GM18867 (cell line): ENCODE measurements around the gene POLR3GL.
"Not testable (repeated sequence)": the region's sequence is repeated elsewhere in the genome, so short reads cannot be mapped to it uniquely, and the experiment has no call there.

Experiments
- ATAC-seq: cut with Tn5 transposase; IDR thresholded peaks from one replicate; pipeline ENCODE4 v1.9.1; 2021; ENCODE audit warnings: mild to moderate bottlenecking, moderate library complexity; ENCODE audit not compliant: unreplicated experiment

Gene POLR3GL, protein sequence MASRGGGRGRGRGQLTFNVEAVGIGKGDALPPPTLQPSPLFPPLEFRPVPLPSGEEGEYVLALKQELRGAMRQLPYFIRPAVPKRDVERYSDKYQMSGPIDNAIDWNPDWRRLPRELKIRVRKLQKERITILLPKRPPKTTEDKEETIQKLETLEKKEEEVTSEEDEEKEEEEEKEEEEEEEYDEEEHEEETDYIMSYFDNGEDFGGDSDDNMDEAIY

DNA sequence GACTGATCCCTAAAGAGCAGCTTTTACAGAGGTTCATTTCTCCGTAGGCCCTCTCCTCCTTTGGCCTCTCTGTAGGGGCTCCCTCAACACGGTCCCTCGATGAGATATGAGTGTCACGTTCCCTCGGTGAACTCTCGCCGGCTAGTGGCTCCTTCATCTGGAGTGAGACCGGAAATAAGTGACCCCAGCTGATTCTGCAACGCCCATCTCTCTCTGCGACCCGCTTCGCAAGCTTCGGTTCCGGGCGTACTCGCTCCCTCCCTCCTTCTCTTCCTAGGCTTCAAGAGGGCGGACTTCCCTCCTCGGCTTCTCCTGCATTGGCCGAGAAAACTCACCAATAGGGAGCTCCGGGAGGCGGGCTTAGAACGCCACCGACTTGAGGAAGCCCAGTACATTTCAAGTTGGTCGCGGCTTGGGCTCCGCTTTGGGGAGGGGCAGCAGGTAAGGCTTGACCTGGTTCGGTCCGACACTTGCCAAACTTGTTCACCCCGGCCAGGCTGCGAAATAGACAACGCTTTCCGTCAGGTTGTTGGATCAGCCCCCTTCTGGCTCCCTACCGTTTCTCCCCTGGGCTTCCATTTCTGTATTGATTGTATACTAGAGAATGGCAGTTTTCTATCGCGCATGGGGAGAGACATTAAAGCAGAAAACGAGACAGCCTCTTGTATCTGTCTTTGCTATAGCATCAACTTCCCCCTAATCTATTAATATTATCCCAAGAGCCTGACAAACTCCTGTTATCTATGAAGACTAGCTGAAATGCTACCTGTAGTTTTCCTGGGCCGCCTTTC, at the start of gene POLR3GL, which contains the start of gene ANKRD34A:
Gene POLR3GL (plus strand): TSS at position 363 of the 791 bp plus-strand sequence. CDS start 10,176 bp downstream, outside the sequence.
Gene ANKRD34A (minus strand): TSS at position 248 of the 791 bp plus-strand sequence. CDS start 2,816 bp downstream, outside the sequence.
- ATAC-seq = peak; percentile 92

DNA sequence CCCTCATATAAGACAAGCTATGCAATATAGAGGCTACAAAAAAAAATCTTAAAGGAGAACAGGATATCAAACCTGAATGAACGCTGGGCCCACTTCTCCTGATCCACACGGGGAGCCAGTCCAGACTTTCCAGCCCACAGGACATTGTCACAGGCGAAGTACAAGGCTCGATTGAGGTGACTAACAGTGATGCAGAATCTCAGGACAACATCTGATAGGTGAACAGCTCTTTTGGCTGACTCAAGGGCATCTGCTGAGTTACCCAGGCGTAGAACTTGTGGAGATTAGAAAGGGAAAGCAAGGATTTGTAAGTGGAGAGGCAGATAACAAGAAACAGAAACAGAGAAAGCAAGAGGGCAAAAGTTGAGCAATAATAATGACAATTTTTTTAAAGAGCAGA, 47.7 kb upstream of the POLR3GL start:
- no peak for ATAC-seq

DNA sequence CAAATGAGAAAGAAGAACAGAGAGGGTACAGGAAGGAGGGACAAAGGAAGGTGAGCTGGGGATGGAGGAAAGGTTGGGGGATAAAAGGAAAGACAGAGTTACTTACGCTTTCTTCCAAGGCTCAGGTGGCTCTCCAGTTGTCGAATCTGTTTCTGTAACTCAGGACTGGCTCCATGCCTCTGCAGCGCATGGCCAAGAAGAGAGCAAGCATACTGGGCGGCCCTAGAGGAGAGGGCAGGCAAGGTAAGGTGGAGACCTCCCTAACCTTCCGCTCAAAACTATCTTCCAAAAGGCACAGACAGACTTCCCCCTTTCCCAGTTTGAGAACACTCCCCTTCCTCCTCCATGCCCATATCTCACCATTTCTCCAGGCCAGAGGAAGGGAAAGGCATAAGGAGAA, 46.9 kb upstream of the POLR3GL start:
- no peak for ATAC-seq

DNA sequence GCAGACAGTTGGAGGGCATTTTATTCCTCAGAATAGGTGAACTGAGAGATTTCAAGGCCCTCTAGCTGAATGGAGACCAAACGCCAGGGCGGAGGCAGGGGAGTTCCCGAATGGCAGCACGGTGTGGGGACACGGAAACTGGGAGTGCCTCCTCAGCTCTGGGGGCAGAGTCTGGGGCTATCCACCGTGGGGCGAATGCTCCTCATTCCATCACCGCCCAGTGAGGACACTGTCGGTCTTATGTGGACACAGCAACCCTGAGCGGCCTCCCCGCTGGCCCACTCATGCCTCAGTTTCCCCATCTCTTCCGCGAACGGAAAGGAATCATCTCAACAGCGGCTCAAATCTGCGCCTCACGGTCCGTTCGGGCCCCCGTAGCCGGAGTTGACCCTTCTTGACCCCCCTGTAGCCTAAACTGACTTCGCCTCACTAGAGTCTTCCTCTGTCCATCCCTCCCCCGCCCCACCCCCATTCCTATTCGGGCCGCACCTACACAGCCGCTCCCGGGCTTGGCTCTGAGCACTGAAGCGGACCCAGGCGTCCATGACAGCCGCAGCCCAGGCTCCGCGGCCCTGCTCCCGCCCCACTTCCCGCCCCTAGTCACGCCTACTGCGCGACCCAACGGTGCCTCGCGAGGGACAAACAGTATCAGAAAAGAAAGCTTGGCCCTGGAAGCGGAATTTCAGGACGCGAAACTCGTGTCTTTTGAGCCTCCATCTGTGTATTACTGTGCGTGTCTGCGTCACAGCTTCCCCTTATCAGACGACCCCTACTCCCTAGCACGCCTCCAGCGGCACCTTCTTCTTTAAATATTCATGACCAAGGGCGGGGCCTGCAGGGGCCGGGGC, 46.1 kb upstream of the POLR3GL start, which contains the start of gene PEX11B:
Gene PEX11B (minus strand): TSS at position 574 of the 848 bp plus-strand sequence. CDS start 29 bp downstream, at position 545.
- ATAC-seq = peak; percentile 76

DNA sequence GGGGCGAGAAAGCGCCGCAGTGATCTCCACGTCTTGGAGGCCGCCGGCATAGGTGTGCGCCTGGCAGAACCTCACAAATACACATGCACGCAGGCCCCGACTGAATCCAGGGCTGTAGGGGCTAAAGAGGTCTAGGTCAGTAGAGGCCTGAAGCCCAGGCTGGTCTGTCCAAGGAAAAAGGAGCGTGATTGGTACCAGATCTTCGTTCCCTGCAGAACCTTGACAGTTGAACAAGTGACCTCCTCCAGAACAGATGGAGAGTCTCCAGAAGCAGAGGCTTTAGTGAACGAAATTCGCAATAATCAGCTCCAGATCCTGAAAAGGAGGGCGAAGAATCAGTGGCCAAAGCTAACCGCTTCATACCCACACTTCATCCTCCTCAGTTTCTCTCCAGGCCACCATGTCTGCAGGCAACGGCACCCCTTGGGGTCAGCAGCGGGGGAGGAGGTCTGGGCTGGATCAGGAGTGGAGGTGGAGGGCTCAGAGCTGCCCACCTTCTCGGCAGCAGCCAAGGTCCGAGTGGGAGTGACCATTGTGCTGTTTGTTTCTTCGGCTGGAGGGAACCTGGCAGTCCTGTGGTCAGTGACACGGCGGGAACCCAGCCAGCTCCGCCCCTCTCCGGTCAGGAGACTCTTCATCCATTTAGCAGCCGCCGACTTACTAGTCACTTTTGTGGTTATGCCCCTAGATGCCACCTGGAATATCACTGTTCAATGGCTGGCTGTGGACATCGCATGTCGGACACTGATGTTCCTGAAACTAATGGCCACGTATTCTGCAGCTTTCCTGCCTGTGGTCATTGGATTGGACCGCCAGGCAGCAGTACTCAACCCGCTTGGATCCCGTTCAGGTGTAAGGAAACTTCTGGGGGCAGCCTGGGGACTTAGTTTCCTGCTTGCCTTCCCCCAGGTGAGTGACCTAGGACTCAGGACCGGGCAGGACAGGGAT, 45.2 kb upstream of the POLR3GL start:
- peak; percentile 83 for ATAC-seq

DNA sequence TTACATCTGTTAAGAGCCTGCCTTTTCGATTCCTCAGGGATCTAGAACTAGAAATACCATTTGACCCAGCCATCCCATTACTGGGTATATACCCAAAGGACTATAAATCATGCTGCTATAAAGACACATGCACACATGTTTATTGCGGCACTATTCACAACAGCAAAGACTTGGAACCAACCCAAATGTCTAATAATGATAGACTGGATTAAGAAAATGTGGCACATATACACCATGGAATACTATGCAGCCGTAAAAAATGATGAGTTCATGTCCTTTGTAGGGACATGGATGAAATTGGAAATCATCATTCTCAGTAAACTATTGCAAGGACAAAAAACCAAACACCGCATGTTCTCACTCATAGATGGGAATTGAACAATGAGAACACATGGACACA, 44.2 kb upstream of the POLR3GL start:
- ATAC-seq = not testable (repeated sequence)

DNA sequence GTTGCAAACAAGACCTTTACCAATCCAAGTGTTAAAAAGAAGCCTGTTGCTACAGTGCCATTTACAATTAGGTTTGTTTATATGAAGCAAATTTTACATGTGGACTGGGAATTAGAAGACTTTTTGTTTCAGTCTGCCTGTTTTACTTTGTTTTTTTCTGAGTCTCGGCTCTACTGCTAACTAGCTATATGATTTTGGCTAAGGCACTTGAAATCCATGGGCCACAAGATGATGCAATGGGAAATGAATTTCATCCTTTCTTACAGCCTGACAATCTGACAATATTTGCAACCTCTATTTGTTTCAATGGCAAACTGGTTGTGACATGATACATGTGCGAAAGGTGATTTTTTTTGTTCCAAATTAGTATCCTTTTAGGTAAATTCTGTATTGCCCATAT, 42.2 kb upstream of the POLR3GL start:
- ATAC-seq = no peak

DNA sequence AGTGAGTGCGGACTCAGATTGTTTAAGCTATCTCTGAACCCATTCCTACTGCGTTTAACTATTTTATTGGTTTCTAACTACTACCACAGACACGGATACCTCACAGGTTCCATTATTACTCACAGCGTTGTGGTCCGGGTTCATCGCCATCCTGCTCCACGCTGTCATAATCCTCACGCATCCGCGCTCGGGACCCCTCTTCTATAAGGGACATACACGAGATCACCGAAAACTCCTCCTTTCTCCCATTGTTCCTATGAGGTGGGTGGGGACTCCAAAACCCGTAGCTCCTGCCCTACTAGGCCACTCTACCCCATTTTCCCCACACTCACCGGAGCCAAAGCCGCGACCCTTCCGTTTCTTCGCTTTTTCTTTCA, 37.8 kb upstream of the POLR3GL start:
- ATAC-seq = peak; percentile 5

DNA sequence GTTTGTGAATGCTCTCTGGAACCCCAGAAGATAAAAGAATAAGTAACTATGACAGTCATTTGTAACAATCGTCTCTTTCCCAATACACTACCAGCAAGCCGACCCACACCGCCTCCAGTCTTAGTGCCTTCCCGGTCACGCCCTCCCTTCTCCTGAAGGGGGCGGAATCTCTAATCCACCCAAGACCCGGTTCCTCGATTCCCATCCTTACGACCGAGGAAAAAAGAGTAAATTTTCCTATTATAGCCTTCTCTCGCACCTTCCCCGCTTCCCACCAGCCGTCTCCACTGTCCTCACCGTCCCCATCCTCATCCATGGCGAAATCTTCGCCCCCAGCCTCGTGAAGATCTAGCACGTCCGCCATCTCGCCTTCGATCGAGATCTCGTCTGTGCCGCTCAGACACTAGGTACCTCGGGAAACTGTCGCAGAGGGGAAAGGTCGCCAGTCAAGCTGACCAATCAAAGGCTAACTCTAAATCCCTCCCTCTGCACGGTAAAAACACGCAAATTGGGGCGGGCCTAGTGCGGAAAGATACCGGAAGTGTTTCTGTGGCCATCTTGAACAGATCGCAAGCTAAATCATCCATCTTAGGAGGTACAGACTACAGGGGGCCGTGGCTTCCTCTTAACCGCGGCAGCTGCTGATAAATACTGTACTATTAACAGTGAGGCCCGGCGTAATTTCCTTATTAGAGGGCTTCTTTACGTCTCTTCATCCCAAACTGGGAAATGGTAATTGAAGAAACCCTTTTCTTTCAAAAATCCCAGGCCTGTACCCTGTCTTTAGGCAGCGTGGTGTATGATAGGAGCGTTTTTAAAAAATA, 37.2 kb upstream of the POLR3GL start, which contains the start of gene RBM8A:
Gene RBM8A (minus strand): TSS at position 422 of the 824 bp plus-strand sequence. CDS start 58 bp downstream, at position 364.
- peak; percentile 95 for ATAC-seq

DNA sequence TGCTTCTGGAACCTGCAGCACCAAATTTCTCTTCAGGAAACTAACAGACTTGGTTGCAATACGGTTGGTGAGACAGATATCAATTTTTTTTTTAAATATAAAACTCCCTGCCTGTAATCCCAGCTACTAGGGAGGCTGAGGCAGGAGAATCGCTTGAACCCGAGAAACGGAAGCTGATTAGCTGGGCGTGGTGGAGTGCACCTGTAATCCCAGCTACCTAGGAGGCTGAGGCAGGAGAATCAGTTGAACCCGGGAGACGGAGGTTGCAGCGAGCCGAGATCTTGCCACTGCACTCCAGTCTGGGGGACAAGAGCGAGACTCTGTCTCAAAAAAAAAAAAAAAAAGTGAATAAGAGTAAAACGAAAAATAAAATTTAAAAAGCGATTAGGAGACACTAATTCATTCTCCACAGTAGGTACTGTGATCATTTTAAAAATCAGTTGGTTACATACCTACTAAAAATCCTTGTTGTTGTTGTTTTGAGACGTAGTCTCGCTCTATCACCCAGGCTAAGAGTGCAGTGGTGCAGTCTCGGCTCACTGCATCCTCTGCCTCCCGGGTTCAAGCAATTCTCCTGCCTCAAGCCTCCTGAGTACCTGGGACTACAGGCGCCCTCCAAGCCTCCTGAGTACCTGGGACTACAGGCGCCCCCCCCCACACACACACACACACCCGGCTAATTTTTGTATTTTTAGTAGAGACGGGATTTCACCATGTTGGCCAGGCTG, 36.4 kb upstream of the POLR3GL start:
- no peak for ATAC-seq

DNA sequence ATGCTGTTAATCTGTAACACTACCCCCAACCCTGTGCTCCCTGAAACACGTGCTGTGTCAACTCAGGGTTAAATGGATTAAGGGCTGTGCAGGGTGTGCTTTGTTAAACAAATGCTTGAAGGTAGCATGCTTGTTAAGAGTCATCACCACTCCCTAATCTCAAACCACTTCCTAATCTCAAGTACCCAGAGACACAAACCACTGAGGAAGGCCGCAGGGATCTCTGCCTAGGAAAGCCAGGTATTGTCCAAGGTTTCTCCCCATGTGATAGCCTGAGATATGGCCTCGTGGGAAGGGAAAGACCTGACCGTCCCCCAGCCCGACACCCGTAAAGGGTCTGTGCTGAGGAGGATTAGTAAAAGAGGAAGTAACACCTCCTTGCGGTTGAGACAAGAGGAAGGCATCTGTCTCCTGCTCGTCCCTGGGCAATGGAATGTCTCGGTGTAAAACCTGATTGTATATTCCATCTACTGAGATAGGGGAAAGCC, 31.9 kb upstream of the POLR3GL start:
- not testable (repeated sequence) for ATAC-seq

DNA sequence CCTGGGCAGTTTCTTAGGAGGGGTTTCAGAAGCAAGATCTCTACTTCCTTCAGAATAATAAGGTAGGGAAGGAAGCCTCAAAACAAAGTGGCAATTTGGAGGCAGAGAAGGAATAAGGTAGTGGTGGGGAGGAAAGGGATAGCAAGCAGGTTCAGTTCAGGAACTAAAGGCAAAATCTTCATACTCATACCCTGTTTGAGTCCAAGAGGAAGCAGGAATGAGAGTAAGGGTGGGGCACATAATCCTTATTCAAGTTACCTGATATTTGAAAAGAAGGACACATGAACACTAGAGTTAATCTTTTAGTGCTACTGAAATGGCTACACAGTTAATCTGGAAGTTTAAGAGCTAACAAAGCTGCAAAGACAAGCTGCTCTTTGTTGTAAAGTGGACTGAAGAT, 28.8 kb upstream of the POLR3GL start:
- ATAC-seq = no peak

DNA sequence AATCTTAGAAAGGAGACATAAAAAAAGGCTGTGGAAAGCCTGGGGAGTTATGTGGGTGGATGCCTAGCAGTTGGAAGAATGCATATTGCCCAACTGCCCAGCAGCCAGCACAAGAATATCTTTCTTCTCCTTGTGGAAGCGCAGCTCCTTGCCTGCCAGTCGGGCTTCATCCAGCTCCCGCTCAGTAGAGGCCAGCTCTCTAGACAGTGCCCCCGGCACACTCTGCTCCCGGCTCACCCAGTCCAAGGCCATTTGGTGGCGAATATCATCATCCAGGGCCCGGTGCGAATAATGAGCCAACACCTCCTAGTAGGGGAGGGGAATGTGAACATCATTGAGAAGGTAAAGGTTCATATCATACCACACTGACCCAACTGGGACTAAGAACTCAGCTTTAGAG, 28.2 kb upstream of the POLR3GL start:
- no peak for ATAC-seq

DNA sequence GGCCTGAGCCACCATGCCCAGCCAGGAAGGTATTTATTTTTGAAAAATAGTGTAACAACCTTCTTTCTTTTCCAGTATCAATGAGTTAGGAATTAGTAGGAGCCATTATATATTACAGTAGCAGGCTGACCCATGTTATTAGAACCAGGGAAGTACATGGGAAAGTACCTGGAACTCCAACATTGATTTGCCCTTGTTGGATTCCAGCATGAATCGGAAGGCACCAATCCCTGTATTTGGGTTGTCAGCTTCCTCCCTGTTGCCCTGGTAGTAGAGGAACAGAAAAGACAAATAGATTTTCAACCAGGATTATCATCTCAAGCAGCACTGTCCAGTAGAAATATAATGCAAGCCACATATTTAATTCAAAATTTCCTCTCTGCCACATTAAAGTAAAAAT, 27.1 kb upstream of the POLR3GL start:
- ATAC-seq = no peak

DNA sequence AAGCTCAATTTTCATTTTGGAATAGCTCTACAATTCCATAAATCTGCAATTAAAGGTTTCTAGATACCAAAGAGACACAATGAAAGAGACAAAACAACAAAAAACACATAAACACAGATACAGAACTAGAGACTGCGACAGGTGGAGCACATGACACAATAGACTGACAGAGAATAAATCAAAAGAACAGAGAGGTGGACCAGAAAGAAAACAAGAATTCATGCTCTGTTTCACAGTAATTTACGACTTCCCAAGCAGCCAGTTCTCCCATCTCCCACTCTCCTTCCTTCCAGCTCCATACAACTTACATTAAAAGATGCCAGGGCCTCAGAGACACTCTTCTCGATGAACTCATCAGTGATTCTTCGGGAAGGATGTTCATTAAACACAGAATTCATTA, 22.1 kb upstream of the POLR3GL start:
- ATAC-seq = no peak

DNA sequence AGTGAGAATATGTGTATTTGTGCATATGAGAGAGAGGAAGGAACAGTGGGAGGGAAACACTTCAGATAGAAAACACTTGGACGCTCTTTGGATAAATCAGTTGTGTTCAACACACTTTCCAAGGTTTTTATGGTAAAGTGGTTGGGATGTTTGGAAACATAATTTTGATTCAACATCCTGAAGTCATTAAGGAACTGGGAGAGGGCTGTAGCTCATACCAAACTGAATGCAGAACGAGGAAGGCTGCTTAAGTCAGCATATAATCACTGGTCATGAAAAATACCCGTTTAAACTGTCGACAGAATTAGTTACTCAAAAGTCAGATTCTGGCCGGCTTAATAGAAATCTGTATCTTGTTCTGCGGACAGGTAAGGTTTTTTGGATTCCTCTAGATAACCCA, 21.6 kb upstream of the POLR3GL start:
- no peak for ATAC-seq

DNA sequence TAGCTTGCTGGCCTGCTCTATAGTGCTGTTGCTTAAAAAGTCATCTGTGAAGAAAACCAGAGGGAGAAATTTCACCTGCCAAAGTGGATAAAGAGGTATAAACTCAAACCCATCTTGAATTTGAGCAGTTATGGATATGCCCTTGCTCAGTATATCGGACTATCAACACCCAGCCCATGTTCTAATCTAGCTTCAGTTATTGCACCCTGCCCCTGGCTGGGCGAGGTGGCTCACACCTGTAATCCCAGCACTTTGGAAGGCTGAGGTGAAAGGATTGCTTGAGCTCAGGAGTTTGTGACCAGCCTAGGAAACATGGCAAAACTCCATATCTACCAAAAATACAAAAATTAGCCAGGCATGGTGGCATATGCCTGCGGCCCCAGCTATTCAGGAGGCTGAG, 20.0 kb upstream of the POLR3GL start:
- no peak for ATAC-seq

DNA sequence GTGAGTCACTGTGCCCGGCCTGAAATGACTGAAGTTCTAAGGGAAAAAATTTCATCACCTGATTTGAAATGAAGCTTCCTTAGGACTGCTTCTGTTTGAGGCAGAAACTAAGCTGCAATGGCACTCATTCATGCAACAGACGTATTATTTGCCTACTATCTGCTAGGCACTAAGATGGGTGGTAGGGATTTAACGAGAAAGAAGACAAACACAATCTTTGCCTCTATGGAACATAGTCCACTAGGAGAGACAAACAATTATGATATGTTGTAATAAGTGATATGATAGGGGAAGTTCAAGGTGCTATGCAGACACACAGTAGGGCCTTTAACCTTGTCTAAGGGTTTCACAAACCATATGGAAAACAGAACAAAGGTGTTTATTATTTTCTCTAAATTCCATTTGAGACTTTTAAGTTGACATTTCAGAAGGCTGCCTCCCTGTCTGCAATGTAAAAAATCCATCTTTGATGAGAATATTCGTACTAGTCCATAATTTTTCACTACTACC, 18.0 kb upstream of the POLR3GL start:
- ATAC-seq = no peak
